Stimulated activated effector memory CD8-positive, alpha-beta T cell treated with anti-CD3 and anti-CD28 coated beads, Interleukin-12 subunit alpha, Interleukin-12 subunit beta, amount 100 ng/mL, for 72 hours (primary cell): ENCODE results near the gene TAMM41.
A peak's percentile ranks its signal among the peaks of the same experiment; 100 is the strongest.
"Not testable (repeated sequence)": the region's sequence is repeated elsewhere in the genome, so short reads cannot be mapped to it uniquely, and the experiment has no call there.

Experiments used
- ATAC-seq: fragments of 150-1000 bp; cut with Tn5 transposase; 2 replicates; pipeline ENCODE4 v1.10.0; 2021
- DNase-seq, 2 donors: peaks; one replicate each; pipeline ENCODE4 v3.0.0; 2021 to 2022; ENCODE audit warnings: low spot score in 2 of 2
- H3K27ac Mint-ChIP-seq: one replicate; pipeline ENCODE4 v1.8.0; 2022; ENCODE audit warnings: mild to moderate bottlenecking, mixed read lengths
- H3K36me3 Mint-ChIP-seq: one replicate; pipeline ENCODE4 v1.8.0; 2022; ENCODE audit warnings: mild to moderate bottlenecking, mixed read lengths
- H3K4me1 Mint-ChIP-seq: one replicate; pipeline ENCODE4 v1.8.0; 2022; ENCODE audit warnings: mixed read lengths
- H3K4me3 Mint-ChIP-seq: one replicate; pipeline ENCODE4 v1.8.0; 2022; ENCODE audit warnings: mild to moderate bottlenecking, mixed read lengths
- H3K9me3 Mint-ChIP-seq: one replicate; pipeline ENCODE4 v1.8.0; 2022; ENCODE audit warnings: mixed read lengths

Gene TAMM41

DNA sequence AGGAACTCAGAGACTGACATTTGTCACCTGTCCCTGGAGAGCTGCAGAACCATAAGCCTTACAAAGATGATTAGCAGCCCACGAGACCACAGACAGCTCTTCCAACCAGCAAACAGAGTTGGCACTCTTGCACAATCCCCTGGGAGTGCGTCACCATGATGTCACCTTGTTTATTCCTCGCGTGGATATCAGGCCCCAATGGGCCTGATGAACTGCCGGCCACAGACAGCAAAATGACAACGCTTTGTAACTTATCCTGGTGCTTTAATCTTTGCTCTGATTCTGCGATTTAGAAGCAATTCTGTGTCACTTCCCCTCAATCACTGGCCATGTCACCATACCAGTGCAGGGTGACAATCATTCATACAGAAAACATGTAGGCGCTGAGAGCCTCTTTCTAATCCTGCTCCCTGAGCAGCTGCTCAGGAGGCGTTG lies 89.2 kb downstream of the TAMM41 start:
- H3K9me3 Mint-ChIP-seq, result no peaks in the 10 kb centered on the region
- peak; percentile 31 for ATAC-seq
- H3K4me1 Mint-ChIP-seq, result no peaks in the 10 kb centered on the region
- H3K4me3 Mint-ChIP-seq, result no peak overlapping the region
- no peak overlapping the region for H3K27ac Mint-ChIP-seq
- DNase-seq, result no peak
- H3K36me3 Mint-ChIP-seq, result no peaks in the 10 kb centered on the region

DNA sequence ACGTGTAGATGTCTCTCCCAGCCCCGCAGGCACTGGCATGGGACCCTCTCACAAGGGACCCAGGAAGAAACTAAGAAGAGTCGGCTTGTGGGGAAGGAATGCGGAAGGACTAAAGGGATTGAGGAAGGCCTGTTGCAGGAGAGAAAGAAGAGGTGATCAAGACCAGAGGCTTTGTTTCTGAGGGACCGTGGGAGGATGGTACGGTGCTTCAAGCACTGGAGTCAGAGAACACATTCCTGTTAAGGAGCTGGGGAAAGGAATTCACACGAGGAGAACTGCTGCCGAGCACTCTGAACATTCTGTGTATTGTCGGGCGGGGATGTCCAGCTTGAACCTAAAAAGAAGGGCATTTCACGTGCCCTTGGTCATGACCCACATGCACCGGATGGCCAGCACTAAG lies 91.4 kb downstream of the TAMM41 start:
- Mint-ChIP-seq H3K9me3 (no peaks in the 10 kb centered on the region), H3K4me3 (no peak overlapping the region), H3K4me1 (no peaks in the 10 kb centered on the region), H3K36me3 (no peaks in the 10 kb centered on the region), H3K27ac (no peak overlapping the region)
- DNase-seq (no peak), ATAC-seq (no peak)

DNA sequence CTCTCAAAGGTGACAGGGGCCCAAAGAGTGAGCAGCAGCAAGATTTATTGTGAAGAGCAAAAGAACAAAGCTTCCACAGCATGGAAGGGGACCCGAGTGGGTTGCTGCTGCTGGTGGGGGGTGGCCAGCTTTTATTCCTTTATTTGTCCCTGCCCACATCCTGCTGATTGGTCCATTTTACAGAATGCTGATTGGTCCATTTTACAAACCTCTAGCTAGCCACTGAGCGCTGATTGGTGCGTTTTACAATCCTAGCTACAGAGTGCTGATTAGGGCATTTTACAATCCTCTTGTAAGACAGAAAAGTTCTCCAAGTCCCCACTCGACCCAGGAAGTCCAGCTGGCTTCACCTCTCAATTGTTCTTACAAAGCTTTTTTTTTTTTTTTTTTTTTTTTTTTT lies 94.4 kb downstream of the TAMM41 start:
- H3K4me3 Mint-ChIP-seq, H3K9me3 Mint-ChIP-seq, H3K27ac Mint-ChIP-seq, H3K36me3 Mint-ChIP-seq, DNase-seq, ATAC-seq, H3K4me1 Mint-ChIP-seq: not testable (repeated sequence)

DNA sequence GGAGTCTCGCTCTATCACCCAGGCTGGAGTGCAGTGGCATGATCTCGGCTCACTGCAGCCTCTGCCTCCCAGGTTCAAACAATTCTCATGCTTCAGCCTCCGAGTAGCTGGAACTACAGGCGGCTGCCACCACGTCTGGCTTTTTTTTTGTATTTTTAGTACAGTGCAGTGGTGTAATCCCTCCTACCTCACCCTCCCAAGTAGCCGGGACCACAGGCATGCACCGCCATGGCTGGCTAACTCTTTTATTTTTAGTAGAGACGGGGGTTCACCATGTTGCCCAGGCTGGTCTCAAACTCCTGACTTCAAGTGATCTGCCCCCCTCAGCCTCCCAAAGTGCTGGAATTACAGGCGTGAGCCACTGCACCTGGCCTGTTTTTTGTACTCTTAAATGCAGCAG lies 98.4 kb downstream of the TAMM41 start:
- H3K36me3 Mint-ChIP-seq, H3K4me1 Mint-ChIP-seq, H3K9me3 Mint-ChIP-seq, DNase-seq, ATAC-seq, H3K27ac Mint-ChIP-seq, H3K4me3 Mint-ChIP-seq: not testable (repeated sequence)
